ENCODE measurements around the gene TEAD1.
A peak's percentile ranks its signal among the peaks of the same experiment; 100 is the strongest.

Gene TEAD1

DNA sequence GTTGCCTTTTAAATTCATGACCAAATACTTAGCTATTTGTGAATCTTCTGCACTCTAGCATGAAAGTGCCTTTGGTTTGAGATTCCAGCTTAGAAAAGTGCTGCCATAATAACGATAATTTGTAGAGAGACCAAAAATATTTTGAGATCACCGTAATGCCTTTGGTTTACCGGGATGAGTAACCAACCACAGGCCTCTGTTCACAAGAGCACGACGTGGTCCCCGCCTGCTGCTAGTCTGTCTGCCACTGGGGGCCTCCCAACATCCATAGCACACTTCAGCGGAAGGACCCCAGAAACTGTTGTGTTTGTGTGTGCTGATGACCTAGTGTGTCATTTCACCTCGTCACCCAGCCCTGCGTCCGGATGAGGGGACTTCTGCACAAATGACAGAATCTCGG lies 267.9 kb downstream of the TEAD1 start:
- DNase-seq (ENCODE audit: low spot score), result no peak

DNA sequence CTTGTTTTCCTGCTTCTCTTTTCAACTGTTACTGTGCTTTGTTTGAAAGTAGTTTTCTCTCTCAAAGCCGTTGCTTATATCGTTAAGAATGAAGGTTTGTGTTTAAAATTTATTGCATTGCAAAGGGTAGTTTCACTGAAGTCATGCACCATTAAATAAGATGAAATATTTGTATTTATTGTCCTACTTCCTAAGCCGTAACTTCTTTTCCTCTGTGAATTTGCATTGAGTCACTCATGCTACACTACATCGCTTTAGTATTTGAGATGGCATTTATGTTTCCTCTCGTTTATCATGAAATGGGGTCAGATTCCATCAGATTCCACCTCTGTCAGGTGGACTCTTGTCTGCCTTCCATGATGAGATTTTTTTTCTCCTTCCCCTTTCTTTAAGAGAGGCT lies 269.1 kb downstream of the TEAD1 start:
- no peak for DNase-seq (ENCODE audit: low spot score)

DNA sequence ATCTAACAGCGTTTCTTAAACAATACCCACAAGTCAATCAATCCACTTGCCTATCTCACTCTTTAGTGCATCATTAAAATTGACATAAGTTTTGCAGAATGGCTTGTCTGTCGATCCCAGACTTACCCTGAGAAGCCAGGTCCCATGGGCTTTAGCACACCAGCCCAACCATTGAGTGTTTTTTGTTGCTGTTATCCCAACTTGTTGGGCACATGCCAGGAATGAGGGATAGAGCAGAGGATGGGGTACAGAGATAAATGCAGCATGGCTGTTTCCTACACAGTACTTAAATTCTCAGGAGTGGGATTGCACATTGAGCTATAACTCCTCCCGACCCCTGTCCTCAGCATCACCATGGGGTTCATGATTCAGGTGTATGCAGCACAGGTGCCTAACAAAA lies 270.7 kb downstream of the TEAD1 start:
- DNase-seq (ENCODE audit: low spot score), result no peak

DNA sequence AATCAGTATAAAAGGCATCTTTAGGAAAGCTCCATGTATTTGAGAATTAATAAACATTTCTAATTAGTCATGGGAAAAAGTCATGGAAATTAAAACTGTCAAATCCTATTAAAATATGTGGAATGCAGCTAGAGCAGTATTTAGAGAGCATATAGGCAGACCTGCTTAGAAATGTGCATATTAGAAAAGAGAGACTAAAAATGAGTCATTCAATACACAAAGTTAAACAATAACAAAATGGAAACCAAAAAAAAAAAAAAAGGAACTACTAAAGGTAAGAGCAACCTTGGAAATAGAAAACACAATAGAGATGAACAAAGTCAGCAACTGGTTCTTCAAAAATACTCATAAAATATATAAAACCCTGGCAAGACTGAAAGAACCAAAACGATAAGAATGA lies 275.2 kb downstream of the TEAD1 start:
- DNase-seq (ENCODE audit: low spot score), result no peak

DNA sequence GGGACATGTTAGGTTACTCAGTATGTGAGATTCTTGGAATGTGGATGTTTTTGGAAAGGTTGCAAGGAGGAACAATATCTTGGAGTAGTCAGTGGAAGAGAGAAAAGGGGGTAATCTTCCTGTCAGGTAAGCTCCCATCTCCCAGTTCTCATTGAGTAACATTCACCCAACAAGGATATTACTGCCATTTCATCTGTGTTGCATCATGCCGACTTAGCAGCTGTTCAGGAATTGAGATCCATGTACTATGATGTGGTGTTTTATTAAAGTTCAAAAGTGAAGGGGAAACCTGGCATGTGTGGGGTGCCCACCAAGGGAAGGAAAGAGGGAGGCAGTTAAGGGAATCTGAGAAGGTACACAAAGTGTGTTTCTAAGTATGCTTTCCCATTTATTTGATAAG lies 276.4 kb downstream of the TEAD1 start:
- no peak for DNase-seq (ENCODE audit: low spot score)

DNA sequence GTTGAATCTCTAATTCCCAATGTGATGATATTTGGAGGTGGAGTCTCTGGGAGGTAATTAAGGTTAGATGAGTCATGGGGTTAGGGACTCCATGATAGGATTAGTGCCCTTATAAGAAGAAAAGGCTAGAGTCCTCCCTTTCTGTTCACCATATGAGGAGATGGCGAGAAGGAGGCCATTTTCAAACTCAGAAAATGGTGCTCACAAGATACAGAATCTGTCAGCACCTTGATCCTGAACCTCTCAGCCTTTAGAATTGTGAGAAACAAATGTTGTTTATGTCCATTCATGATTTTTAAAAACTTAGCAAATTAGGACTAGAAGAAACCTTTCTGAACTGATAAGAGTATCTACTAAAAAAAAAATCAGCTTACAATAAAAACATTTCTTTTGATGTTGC lies 277.2 kb downstream of the TEAD1 start:
- DNase-seq (ENCODE audit: low spot score), result no peak

DNA sequence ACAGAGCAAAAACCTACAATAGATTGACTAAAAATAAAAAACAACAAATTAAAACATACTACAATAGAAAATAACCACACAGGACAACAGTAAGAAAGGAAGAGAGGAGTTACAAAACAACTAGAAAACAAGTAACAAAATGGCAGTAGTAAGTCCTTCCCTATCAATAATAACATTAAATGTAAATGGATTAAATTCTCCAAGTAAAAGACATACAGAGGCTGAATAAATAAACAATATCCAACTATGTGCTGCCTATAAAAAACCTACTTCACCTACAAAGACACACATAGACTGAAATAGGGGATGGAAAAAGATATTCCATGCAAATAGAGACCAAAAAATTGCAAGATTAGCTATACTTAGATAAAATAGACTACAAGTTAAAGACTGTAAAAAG lies 277.9 kb downstream of the TEAD1 start:
- no peak for DNase-seq (ENCODE audit: low spot score)

DNA sequence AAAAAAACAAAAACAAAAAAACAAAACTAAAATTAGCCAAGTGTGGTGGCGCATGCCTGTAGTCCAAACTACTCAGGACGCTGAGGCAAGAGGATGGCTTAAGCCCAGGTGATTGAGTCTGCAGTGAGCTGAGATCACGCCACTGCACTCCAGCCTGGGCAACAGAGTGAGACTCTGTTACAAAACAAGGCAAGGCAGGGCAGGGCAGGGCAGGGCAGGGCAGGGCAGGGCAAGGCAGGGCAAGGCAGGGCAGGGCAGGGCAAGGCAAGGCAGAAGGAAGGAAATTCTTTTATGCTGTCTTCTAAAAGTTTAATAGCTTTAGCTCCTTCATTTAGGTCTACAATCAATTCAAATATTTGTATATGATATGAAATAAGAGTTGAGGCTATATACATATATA lies 284.8 kb downstream of the TEAD1 start:
- DNase-seq (ENCODE audit: low spot score), result no peak

DNA sequence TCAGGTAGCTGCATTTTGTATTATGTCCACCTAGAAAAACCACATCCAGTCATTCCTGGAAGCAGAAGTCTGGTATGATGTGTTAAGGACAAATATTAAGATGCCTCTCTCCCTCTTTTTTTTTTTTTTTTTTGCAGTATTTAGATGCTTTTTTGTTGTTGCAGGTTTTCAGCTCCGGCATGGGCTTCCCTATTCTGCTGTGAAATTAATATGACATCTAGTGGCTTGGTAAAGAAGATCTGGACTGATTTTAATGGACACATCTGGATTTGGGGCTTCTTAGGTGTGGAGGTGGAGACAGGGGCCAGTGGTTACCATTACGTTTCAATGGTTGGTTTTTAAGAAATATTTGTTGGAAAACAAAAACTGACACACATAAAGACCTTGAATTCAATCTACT lies 287.4 kb downstream of the TEAD1 start:
- no peak for DNase-seq (ENCODE audit: low spot score)

DNA sequence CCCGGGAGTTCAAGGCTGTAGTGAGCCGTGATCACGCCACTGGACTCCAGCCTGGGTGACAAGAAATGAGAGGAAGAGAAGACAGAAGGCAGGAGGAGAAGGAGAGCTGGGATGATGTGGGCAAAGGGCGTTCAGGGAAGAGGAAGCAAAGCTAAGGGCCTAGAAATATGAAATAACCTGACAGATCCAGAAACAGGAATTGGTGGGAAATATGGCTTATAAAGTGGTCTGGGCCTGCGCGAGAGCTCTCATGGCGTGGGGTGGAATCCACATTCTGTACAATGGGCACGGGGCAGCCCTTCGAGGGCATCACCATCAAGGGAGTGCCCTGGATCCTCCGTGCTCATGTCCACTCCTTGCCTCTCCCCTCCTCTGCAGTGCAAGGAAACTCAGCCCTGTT lies 288.1 kb downstream of the TEAD1 start:
- DNase-seq (ENCODE audit: low spot score), result no peak

DNA sequence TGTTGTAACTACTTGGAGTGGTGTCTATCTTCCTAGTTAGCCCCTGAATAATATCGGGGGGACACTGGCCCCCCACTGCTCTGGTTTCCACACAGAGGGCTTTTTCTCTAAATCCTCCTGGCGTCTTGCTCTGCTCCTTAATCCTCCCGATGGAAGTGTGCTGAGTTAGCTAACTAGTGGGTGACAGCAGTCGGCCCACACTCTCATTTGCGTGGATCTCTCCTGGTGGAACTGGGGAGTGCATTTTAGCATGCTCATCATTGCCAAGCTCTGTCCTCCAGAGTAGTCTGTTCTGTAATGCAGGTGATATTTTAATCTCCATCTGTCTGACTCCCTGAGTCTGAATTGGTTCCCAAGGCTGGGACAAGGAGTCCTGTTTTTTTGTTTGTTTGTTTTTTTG lies 288.8 kb downstream of the TEAD1 start:
- no peak for DNase-seq (ENCODE audit: low spot score)

DNA sequence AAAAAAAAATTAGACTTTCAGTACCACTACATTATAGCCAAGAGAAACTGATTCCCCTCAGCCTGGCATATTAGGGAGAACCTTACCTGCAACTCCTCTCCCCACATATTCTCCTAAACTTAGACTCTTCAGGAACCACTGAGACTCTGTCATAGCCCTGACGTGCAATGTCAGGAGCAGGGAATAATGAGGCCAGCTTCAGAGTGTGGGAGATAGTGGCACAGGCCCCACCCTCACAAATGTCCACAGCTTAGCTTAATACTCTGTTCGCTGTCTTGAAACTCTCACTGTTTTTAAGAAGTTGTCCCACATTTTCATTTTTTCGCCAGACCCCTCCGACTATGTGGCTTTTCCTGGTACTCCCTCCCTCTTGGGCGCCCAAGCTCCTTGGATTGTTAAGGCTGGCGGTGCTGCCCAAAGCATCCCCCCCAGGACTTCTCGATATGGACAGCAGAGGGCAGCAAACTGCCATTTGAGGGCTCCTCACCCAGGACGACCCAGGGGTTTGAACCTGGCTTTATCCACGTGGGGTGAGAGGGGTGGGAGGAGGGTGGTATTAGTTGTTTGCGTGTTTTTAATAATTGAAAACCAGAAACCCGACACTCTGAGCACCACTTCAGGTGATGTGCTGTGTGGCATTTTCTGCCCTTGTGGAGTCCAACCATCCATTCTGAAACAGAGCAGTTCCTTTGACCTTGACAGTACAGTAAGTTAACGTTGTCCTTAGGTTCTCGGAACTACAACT lies 289.7 kb downstream of the TEAD1 start:
- DNase-seq (ENCODE audit: low spot score), result peak; percentile 81

DNA sequence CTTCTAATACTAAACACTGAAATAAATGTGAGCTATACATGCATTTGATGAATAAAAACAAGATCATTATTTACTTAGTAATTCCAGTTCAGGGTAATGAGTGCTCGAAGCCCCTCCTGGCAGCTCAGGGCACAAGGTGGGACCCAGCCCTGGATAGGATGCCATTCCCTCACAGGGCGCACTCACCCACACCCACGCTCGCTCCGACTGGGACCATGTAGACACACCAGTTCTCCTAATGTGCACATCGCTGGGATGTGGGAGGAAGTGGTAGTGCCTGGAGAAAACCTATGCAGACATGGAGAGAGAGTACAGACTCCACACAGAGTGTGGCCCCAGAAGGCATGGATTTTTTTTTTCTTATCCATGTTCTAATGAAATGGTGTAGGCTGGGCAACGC lies 290.4 kb downstream of the TEAD1 start:
- no peak for DNase-seq (ENCODE audit: low spot score)

DNA sequence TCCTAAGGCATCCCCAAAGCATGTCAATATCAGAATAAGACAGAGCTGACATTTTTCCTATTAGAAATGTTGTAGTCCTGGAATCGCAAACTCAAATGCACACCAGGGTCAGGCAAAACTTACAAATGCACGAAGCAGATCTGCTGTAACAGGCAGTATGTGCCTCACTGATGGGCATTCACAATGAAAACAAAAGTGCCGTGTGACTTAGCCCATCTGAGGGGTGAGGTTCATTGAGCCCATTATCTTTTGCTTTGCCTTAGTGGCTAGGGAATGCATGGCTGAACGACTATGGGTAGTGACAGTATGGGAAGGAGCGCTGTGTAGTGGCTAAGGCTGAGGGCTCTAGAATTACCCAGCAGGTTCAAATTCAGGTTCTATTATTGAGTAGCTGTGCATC lies 291.8 kb downstream of the TEAD1 start:
- DNase-seq (ENCODE audit: low spot score), result no peak

DNA sequence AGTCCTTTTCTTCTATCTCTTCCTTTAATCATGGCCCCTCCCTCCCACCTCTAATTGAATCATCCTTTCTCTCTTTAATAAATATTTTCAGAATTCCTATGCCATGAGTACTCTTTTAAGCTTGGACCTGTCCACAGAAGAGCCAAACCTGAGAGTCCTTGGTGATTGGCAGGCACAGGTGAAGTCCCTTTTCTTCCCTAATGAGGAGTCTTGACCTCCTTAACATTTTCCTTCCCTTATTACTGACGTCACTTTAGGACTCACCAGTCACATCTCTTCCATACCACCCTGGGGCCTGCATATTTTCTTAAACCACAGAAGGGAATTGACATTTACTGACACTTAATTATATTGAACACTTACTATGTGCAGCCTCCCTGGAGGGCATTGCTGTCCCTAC lies 293.9 kb downstream of the TEAD1 start:
- no peak for DNase-seq (ENCODE audit: low spot score)

DNA sequence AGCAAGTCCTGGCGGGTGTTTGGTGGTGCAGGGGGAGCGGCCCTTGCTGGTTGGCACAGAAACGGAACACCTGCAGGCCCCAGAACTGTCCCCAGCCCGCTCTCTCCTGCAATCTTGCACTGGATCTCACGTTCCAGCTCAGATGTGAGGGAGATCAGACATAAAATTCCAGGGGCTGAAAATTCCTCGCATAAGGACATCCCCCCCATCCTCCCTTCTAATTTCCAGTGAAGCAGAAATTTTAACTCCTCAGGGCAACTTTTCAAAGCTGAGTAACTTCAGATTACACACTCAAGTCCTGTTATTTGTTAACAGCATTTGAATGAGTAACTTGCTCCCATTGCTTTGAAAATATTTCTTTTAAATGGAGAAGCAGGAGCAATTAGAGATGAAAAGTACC lies 294.6 kb downstream of the TEAD1 start:
- DNase-seq (ENCODE audit: low spot score), result no peak

DNA sequence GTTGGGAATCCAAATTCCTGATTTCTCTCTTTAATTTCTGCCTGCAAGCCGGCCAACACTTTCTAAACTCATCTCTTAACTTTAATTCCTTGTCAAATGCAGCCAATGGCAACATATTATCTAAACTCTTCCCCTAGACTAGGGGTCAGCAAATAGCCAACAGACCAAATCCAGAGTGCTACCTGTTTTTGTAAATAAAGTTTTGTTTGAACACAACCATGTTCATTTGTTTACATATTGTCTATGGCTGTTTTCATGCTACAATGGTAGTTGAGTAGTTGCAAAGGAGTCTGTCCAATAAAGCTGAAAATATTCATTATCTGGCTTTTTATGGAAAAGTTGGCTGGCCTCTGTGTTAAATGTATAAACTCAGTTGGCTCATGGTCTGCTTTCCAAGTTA lies 297.7 kb downstream of the TEAD1 start:
- no peak for DNase-seq (ENCODE audit: low spot score)

DNA sequence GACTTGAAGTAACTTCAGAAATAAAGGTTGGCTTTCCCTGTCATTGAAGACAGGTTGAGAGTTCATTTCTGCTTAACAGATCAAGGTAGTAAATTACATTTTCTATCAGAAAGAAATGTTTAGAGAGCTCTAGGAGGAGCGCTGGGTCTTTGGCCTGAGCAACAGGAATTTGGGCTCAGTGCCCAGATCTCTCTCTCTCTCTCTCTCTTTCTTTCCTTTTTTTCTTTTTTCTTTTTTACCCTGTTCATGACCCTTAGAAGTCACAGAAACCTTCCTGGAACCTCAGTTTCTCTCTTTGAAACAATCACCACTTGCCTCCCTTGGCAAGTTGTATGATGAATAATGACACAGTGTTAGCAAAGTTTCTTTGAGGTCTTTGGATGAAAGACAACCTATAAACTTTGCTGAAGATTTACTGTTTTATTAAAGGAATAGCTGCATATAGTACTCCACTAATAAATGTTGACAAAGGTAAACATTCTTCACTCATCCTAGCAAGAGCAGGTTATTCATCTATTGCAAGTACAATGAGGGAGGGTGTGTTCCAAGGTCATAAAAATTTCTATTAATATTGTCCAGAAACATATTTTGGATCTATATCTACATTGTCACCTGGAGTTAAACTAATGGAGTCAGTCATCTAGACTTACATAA lies 299.4 kb downstream of the TEAD1 start:
- DNase-seq (ENCODE audit: low spot score), result no peak

DNA sequence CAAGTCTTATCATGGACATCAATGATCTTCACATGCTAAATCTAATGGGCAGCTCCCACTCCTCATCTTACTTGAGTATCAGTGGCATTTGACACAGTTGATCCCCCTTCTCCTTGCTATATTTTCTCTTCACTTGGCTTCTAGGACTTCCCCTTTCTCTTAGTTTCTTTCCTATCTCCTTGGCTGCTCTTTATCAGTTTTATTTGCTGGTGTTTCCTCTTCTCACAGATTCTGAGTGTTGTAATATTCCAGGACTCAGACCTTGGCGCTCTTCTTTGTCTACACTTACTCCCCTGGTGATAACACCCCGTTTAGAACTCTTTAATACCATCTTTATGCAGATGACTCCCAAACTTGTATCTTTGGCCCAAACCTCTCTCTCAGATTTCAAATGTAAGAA lies 301.0 kb downstream of the TEAD1 start:
- no peak for DNase-seq (ENCODE audit: low spot score)

DNA sequence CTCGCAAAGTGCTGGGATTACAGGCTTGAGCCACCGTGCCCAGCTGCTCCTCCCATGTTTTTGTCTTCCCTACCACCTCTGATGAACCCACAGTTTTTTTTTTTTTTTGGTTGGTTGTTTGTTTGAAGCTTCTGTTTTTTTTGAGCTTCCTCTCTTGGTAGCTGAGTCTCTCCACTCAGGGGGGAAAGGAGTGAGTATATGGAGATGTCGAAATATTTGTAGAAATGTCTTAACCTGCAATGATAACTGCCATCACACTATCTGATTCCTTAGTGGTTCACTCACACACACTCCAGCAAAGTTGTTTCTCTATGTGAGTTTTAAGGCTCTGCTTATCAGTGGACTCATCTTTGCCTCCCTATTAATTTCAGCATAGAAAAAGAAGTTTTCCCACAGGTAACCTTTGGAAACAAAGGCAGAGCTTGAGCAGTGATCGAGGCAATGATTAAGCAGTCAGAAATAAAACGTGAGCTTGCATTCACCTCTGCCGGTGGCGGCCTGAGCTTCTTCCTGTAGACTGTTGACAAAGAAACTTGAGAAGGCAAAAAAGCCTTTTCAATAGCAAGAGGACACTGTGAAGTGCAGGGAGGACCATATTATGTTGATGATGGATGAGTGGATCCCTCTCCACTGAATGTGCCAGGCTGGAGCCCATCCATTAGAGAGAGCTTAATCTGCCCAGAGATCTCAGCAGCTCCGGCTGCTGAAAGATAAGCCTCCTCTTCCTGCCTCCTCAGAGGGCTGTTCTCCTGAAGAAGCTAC lies 305.9 kb downstream of the TEAD1 start:
- DNase-seq (ENCODE audit: low spot score), result no peak

DNA sequence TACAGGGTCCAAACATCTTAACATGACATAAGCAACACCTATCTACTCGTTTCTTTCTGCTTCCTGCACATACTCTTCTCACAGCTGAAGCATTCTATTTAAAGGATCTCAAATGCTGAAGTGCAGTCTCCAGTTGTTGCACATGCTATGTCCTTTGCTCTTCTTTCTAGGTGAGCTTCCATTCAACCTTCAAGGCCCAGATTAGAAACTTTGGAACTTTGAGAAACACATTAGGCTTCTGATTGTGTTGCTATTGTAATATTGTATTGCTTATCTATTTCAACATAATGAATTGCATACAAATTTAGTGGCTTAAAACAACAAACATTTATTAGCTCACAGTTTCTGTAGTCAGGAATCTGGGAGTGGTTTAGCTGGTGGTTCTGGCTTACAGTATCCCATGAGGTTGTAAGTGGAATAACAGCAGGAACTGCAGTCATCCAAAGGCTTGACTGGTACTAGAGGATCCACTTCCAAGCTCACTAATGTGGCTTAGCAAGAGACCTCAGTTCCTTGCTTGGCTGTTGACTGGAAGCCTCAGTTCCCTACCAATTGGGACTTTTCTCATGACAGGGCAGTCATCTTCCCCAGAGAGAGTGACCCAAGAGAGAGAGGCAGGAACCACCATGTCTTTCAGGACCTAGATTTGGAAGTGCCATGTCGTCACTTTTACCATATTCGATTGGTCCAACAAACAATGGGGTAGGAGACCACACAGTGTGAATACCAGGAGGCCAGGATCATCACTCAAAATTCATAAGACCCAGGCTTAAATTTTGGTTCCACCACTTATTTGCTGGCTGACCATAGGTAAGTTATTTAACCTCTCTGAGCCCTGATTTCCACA lies 307.7 kb downstream of the TEAD1 start:
- no peak for DNase-seq (ENCODE audit: low spot score)

DNA sequence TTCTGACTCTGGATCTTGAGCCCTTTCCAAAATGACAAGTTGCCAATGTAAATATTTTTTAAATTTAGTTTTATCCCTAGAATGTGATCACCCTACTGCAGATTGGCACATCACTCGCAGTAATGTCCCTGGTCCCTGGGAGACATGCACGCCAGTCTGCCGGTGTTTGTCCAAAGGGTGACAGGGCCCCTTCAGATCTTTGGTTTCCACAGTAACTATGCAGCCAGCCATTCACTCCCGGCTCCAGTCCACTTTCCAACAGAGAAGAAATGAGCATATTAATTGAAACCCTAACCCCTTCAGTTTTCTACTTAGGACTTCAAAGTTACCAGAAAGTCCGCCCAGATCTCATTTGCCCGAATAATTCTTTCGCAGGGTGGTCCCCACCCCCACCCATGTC lies 309.1 kb downstream of the TEAD1 start:
- DNase-seq (ENCODE audit: low spot score), result no peak
